ENCODE data around the gene HCFC1.

Gene HCFC1

GRCh38 chrX:153921511-153922446 is 49.8 kb downstream of the HCFC1 start:
- no peak for DNase-seq

GRCh38 chrX:153921070-153921469 is 50.5 kb downstream of the HCFC1 start:
- DNase-seq, result no peak

- no peak for DNase-seq
These were observed 51.1 kb downstream of the HCFC1 start for GRCh38 chrX:153920546-153920945.

- DNase-seq, result no peak
These were observed 52.3 kb downstream of the HCFC1 start for GRCh38 chrX:153919281-153919680.

- no peak for DNase-seq
These were observed 53.7 kb downstream of the HCFC1 start for GRCh38 chrX:153917869-153918268.

GRCh38 chrX:153913701-153914100 is 57.9 kb downstream of the HCFC1 start:
- DNase-seq, result no peak

- no peak for DNase-seq
These were observed 58.4 kb downstream of the HCFC1 start for GRCh38 chrX:153913211-153913610.

GRCh38 chrX:153911798-153912197 is 59.8 kb downstream of the HCFC1 start:
- DNase-seq, result no peak

- DNase-seq, result no peak
These were observed 61.2 kb downstream of the HCFC1 start for GRCh38 chrX:153910446-153910845.

- DNase-seq, result no peak
These were observed 61.6 kb downstream of the HCFC1 start for GRCh38 chrX:153909980-153910360.

GRCh38 chrX:153909024-153909979 is 62.3 kb downstream of the HCFC1 start:
- no peak for DNase-seq

GRCh38 chrX:153908219-153908860 is 63.3 kb downstream of the HCFC1 start:
- no peak for DNase-seq

- no peak for DNase-seq
These were observed 64.2 kb downstream of the HCFC1 start for GRCh38 chrX:153907456-153907855.

GRCh38 chrX:153906126-153906917 is 65.3 kb downstream of the HCFC1 start:
- no peak for DNase-seq

- no peak for DNase-seq
These were observed 66.0 kb downstream of the HCFC1 start for GRCh38 chrX:153905481-153906095.

- no peak for DNase-seq
These were observed 67.3 kb downstream of the HCFC1 start, which contains the start of gene AVPR2 for GRCh38 chrX:153903991-153904957. Gene AVPR2, plus strand, starts transcription at chrX:153904673. Its CDS starts 473 bp downstream, at chrX:153905146.

- DNase-seq, result no peak
These were observed 68.2 kb downstream of the HCFC1 start for GRCh38 chrX:153903238-153903980.

GRCh38 chrX:153902385-153902784 is 69.2 kb downstream of the HCFC1 start:
- no peak for DNase-seq

GRCh38 chrX:153901753-153902140 is 69.9 kb downstream of the HCFC1 start:
- DNase-seq, result no peak

Measured in stimulated activated CD8-positive, alpha-beta memory T cell treated with anti-CD3 and anti-CD28 coated beads, Interleukin-4, amount 100 ng/mL, for 48 hours (primary cell).